Measurements from ENCODE around the gene HSD11B2.

DNA sequence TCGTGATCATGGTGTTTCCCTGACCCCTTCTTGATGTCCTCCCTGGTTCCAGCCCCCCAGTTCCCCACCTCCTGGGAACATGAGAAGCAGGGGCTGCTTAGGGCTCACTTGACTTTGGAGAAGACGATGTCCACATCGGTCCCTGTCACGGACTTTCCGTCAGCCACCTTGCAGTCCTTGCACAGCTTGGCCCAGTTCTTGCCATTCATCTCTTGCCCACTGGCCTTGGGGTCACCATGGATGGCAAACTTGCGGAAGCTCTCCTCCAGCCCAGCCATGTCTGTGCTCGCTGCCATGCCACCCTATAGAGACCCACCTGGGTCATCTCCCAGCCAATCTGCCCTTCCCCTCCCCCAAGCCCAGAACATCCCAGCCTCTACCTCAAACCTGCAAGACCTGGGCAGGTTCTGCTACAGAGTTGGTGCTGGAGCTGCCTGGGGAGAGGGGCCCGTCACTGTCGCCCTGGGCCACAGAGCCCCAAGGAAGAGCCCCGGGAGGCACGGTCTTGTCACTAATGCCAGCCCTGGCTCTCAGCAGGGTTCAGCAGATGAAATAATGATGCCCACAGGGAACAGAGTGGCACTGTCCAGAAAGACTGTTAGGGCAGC, 40.0 kb upstream of the HSD11B2 start:
- TF ChIP-seq TAF1 (IDR thresholded peaks at IDR 0.05; ENCODE audit: borderline replicate concordance, insufficient read depth, low read length) (no peak), POLR2AphosphoS5 (IDR thresholded peaks at IDR 0.05; ENCODE audit: low read depth, low read length) (no peak), SIN3A (IDR thresholded peaks at IDR 0.05; ENCODE audit: borderline replicate concordance, insufficient read depth, low read length) (no peak)

All from PFSK-1 (cell line).